Mucosa of rectum (tissue), 2 donors: ENCODE data around the gene KRTAP10-9.
"Not testable (repeated sequence)": the region's sequence is repeated elsewhere in the genome, so short reads cannot be mapped to it uniquely, and the experiment has no call there.

Source experiments
- H3K27ac ChIP-seq, 2 donors: one replicate each; pipeline ENCODE4 v1.7.0; 2013; ENCODE audit warnings: inconsistent platforms in 2 of 2, low read depth in 2 of 2, low read length in 2 of 2
- H3K27me3 ChIP-seq, 2 donors: one replicate each; pipeline ENCODE4 v1.7.0; 2013; ENCODE audit warnings: low read length in 2 of 2; ENCODE audit not compliant: control insufficient read depth in 2 of 2, insufficient read depth in 2 of 2
- H3K36me3 ChIP-seq, 2 donors: one replicate each; pipeline ENCODE4 v1.7.0; 2013; ENCODE audit warnings: low read length in 2 of 2; ENCODE audit not compliant: control insufficient read depth in 2 of 2, insufficient read depth in 2 of 2
- H3K4me1 ChIP-seq, 2 donors: one replicate each; pipeline ENCODE4 v1.7.0; 2013; ENCODE audit warnings: low read length in 2 of 2, mild to moderate bottlenecking in 1 of 2; ENCODE audit not compliant: control insufficient read depth in 2 of 2, insufficient read depth in 2 of 2
- H3K4me3 ChIP-seq, 2 donors: one replicate each; pipeline ENCODE4 v1.7.0; 2013; ENCODE audit warnings: low read length in 2 of 2
- H3K9ac ChIP-seq, 2 donors: one replicate each; pipeline ENCODE4 v1.7.0; 2013; ENCODE audit warnings: low read length in 2 of 2, low read depth in 1 of 2, mild to moderate bottlenecking in 1 of 2
- H3K9me3 ChIP-seq, 2 donors: one replicate each; pipeline ENCODE4 v1.7.0; 2013; ENCODE audit warnings: low read length in 2 of 2; ENCODE audit not compliant: control insufficient read depth in 2 of 2
- donor health status: healthy.
- donor health status: Normal muscosa, but diverticular disease.

Gene KRTAP10-9

GRCh38 chr21:44627181-44627822 is 409 bp downstream of the KRTAP10-9 start:
- H3K9ac ChIP-seq, H3K4me1 ChIP-seq, H3K9me3 ChIP-seq: not testable (repeated sequence)

GRCh38 chr21:44627831-44628233 is 939 bp downstream of the KRTAP10-9 start:
- H3K27me3 ChIP-seq, H3K4me1 ChIP-seq, H3K4me3 ChIP-seq, H3K9me3 ChIP-seq, H3K9ac ChIP-seq, H3K36me3 ChIP-seq, H3K27ac ChIP-seq: not testable (repeated sequence)

More at GRCh38 chr21:44627181-44627822, 409 bp downstream of the KRTAP10-9 start:
- not testable (repeated sequence) for H3K36me3 ChIP-seq, H3K27me3 ChIP-seq, H3K27ac ChIP-seq, H3K4me3 ChIP-seq

- no peak overlapping the region for H3K4me3 ChIP-seq
- H3K27ac ChIP-seq: no peak overlapping the region
- H3K4me1 ChIP-seq: no peaks in the 10 kb centered on the region
- H3K9ac ChIP-seq: no peak overlapping the region
- peaks cover 0 to 3% of the 10 kb centered on the region in 2 donors for H3K9me3 ChIP-seq
- no peaks in the 10 kb centered on the region for H3K36me3 ChIP-seq
- no peaks in the 10 kb centered on the region for H3K27me3 ChIP-seq
These were observed 2.0 kb downstream of the KRTAP10-9 start for GRCh38 chr21:44628707-44629391.

GRCh38 chr21:44630440-44630839 is 3.5 kb downstream of the KRTAP10-9 start:
- Histone ChIP-seq H3K4me1 (no peaks in the 10 kb centered on the region), H3K9ac (no peak overlapping the region), H3K4me3 (no peak overlapping the region), H3K36me3 (no peaks in the 10 kb centered on the region), H3K9me3 (peaks cover 0 to 3% of the 10 kb centered on the region in 2 donors), H3K27me3 (no peaks in the 10 kb centered on the region), H3K27ac (no peak overlapping the region)

GRCh38 chr21:44632067-44632466 is 5.2 kb downstream of the KRTAP10-9 start:
- peaks cover 0 to 3% of the 10 kb centered on the region in 2 donors for H3K9me3 ChIP-seq

GRCh38 chr21:44636209-44637017 is 9.5 kb downstream of the KRTAP10-9 start:
- Histone ChIP-seq H3K27ac (no peak overlapping the region), H3K4me1 (no peaks in the 10 kb centered on the region), H3K9ac (no peak overlapping the region), H3K27me3 (no peaks in the 10 kb centered on the region), H3K9me3 (no peaks in the 10 kb centered on the region), H3K4me3 (no peak overlapping the region), H3K36me3 (no peaks in the 10 kb centered on the region)

More at GRCh38 chr21:44632067-44632466, 5.2 kb downstream of the KRTAP10-9 start:
- no peak overlapping the region for H3K27ac ChIP-seq
- no peaks in the 10 kb centered on the region for H3K27me3 ChIP-seq
- H3K4me1 ChIP-seq: no peaks in the 10 kb centered on the region
- H3K36me3 ChIP-seq: no peaks in the 10 kb centered on the region
- no peak overlapping the region for H3K4me3 ChIP-seq
- H3K9ac ChIP-seq: no peak overlapping the region

GRCh38 chr21:44637018-44637850 is 10.3 kb downstream of the KRTAP10-9 start, which contains the start of gene KRTAP10-10:
Gene KRTAP10-10, plus strand, starts transcription at chr21:44637356. Its CDS starts 62 bp downstream, at chr21:44637418.
- Histone ChIP-seq H3K27me3 (no peaks in the 10 kb centered on the region), H3K4me1 (no peaks in the 10 kb centered on the region), H3K27ac (no peak within 1 kb of the TSS), H3K9me3 (no peaks in the 10 kb centered on the region), H3K4me3 (no peak within 1 kb of the TSS), H3K9ac (no peak within 1 kb of the TSS), H3K36me3 (no peaks in the 10 kb centered on the region)

- H3K27ac ChIP-seq, H3K9ac ChIP-seq, H3K4me1 ChIP-seq, H3K9me3 ChIP-seq, H3K4me3 ChIP-seq, H3K36me3 ChIP-seq, H3K27me3 ChIP-seq: not testable (repeated sequence)
These were observed 11.0 kb downstream of the KRTAP10-9 start for GRCh38 chr21:44637851-44638348.

- H3K27ac ChIP-seq, H3K27me3 ChIP-seq, H3K9ac ChIP-seq, H3K4me3 ChIP-seq, H3K36me3 ChIP-seq, H3K4me1 ChIP-seq, H3K9me3 ChIP-seq: not testable (repeated sequence)
These were observed 11.8 kb downstream of the KRTAP10-9 start for GRCh38 chr21:44638506-44639330.
